Measurements from ENCODE around the gene SENP6.

GRCh38 chr6:75631859-75632635, 30.4 kb downstream of the SENP6 start:
- TF ChIP-seq CTCF (tag by site-specific recombination; IDR thresholded peaks at IDR 0.05): no peak
- no peak for TF ChIP-seq ZNF558 (tag by site-specific recombination; IDR thresholded peaks at IDR 0.05)
- TF ChIP-seq PBX3 (CRISPR knock-in tag; IDR thresholded peaks at IDR 0.05): no peak
- TF ChIP-seq OSR2 (tag by site-specific recombination; IDR thresholded peaks at IDR 0.05): no peak
- no peak for TF ChIP-seq YY1 (tag by site-specific recombination; IDR thresholded peaks at IDR 0.05)
- TF ChIP-seq MEIS1 (CRISPR knock-in tag; IDR thresholded peaks at IDR 0.05; ENCODE audit: borderline replicate concordance): no peak
- TF ChIP-seq ZBTB44 (tag by site-specific recombination; IDR thresholded peaks at IDR 0.05): no peak
- no peak for TF ChIP-seq REST (tag by site-specific recombination; IDR thresholded peaks at IDR 0.05)
- TF ChIP-seq TSHZ1 (tag by site-specific recombination; IDR thresholded peaks at IDR 0.05; ENCODE audit: borderline replicate concordance): no peak

Data from HEK293 (cell line).